H54 (cell line): ENCODE results near the gene RIOK1.

Source experiments
- DNase-seq: peaks from one replicate; pipeline ENCODE4 v3.0.0; 2011; ENCODE audit warnings: low spot score, mixed read lengths; ENCODE audit not compliant: insufficient read length
- FAIRE-seq: peaks from 3 replicates; lab custom pipeline; 2011; peaks lifted over from hg19 to GRCh38; lab: Jason Lieb, UNC
- POLR2A ChIP-seq: IDR thresholded peaks from 2 replicates; pipeline ENCODE4 v1.6.1; 2011; ENCODE audit warnings: low read depth, mild to moderate bottlenecking, low read length

RIOK1 gene

DNA sequence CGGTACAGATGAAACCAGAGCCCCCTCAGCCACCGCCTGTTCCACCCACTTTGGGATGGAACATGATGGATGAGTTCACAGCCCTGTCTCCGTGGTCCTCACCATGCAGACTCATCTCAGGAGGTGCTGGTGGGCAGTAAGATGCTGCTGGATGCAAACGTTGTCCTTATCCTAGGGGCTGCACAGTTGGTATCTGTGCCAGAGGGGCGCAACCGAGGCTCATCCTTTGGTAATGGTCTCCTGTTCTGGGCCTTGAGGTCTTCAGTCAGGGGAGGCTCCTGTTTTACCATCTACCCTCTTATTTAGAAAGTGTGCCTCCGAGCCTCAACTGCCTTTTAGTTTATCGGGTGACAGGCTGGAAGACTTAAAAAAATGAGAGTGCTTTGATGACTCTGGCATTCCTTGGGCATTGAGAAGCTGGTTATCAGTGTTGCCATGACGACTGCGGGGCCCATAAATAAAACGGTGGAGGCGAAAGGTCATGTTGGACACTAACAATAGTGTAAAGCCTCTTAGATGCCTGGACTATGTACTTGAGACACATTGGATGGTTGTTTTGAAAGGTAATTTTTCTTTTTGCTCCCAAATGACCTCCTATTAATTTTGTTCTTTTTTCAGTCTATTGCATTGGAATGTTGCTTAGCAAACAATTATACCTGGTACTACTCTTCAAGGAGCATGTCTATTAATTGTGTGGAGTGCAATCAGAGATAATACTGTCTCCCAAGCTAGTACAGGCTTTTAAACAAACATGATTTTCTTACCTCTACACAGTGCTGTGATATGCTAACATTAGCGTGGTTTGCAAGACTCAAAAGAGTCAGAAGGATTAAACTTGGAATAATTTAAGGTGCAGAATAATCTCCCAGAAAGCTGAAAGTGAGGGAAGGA, 77.6 kb downstream of the RIOK1 start:
- TF ChIP-seq POLR2A, result no peak
- FAIRE-seq, result no peak
- no peak for DNase-seq
